GM12878 (cell line): ENCODE data around the gene RNF183. TPM values are rescaled to one million over a fixed set of nuclear protein-coding genes. Genes with fewer than 3 reads are reported as not detected.

Experiments
- FOXK2 ChIP-seq: fragments of 450-650 bp; IDR thresholded peaks from 2 replicates; pipeline ENCODE4 v1.6.1; 2017; ENCODE audit warnings: mild to moderate bottlenecking, moderate library complexity
- IRF4 ChIP-seq: IDR thresholded peaks from 2 replicates; pipeline ENCODE4 v1.6.1; 2011; ENCODE audit warnings: low read depth, low read length
- KLF5 ChIP-seq: fragments of 450-650 bp; IDR thresholded peaks from 2 replicates; pipeline ENCODE4 v1.6.1; 2014; ENCODE audit warnings: mild to moderate bottlenecking; ENCODE audit not compliant: partially characterized antibody
- MTA3 ChIP-seq: IDR thresholded peaks from 2 replicates; pipeline ENCODE4 v1.6.1; 2012; ENCODE audit warnings: low read length, inconsistent platforms, borderline replicate concordance
- NFYB ChIP-seq: IDR thresholded peaks from 2 replicates; pipeline ENCODE4 v1.6.1; 2011; ENCODE audit warnings: low read depth, mild to moderate bottlenecking, low read length, improper control_type of control experiment, moderate library complexity; ENCODE audit not compliant: insufficient read depth
- SRF ChIP-seq, 2 experiments: IDR thresholded peaks; 2 replicates each; pipeline ENCODE4 v1.6.1; 2011; ENCODE audit warnings: low read depth in 2 of 2, low read length in 2 of 2, mild to moderate bottlenecking in 1 of 2, moderate library complexity in 1 of 2
- polyA plus RNA-seq, 11 experiments: library from polyadenylated mRNA; depleted of rRNA in 4 of 11; unstranded in 6 of 11; stranded (reverse) in 5 of 11; fragments of >200 nt; fragmentation: Nextera tagmentation in 4 of 11; fragmentation: Illumina TruSeq in 1 of 11; extraction: Ambion mirVana in 4 of 11; extraction: Trizol in 1 of 11; gene quantifications; 1 replicate in 1 of 11; 2 replicates in 10 of 11; pipeline versions ENCODE4 v1.2.1 to v1.2.3, GENCODE V29; 2011 to 2016; ENCODE audit warnings: inconsistent platforms in 2 of 11, missing spikeins in 2 of 11, low read depth in 1 of 11
- total RNA-seq, 4 experiments: library from RNA; depleted of rRNA in 3 of 4; stranded (reverse); fragments of >200 nt in 3 of 4; fragmentation: Illumina TruSeq in 1 of 4; extraction: Trizol in 1 of 4; gene quantifications; 2 replicates each; pipeline versions ENCODE4 v1.2.1 to v1.2.3, GENCODE V29; 2013 to 2021
- TF ChIP-seq, protein P1 (sequence below): fragments of 450-650 bp; formaldehyde crosslinking; IDR thresholded peaks from 2 replicates; pipeline ENCODE4 v1.4.0; 2022; ENCODE audit warnings: mild to moderate bottlenecking, moderate library complexity
- TF ChIP-seq, protein P2 (sequence below): IDR thresholded peaks from 2 replicates; pipeline ENCODE4 v1.6.1; 2012; ENCODE audit warnings: low read length, inconsistent platforms
- TF ChIP-seq, protein P3 (sequence below): IDR thresholded peaks from 2 replicates; pipeline ENCODE4 v1.6.1; 2011; ENCODE audit warnings: mild to moderate bottlenecking, low read depth, low read length, moderate library complexity; ENCODE audit not compliant: insufficient replicate concordance

Gene RNF183
- total and polyA plus RNA-seq, 10 of the 15 experiments (the other 5 are each of a cell fraction or from before 2014, with no cell fraction given) = 0.03 to 0.26 (median 0.07) TPM; not detected in 6

DNA sequence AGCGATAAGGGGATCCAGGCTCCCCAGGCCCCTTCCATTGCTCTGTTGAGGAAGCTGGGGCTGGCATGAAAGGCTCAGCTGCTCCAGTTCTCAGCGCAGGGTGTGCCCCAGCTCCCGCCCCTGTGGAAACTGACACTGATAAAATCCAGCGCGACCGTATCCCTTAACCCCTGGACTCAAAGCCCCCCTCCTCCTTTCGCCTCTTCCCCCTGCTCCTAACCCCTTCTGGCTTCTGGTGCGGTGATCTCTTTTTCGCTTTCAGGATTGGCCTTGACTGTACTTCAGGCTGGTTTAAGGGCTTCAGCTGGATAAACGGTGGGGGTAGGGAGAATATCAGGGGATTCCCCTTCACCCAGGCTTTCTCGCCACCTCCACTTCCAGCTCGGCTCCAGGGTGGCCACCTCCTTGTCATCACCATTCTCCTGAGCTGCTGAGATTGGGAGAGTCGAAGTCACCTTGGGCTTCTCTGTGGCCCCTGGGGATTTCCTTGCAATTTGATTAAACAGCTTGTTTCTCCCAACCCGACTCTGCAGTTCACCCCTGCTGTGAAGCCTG, 47.0 kb upstream of the RNF183 start (continued):
- TF ChIP-seq, protein P1, sequence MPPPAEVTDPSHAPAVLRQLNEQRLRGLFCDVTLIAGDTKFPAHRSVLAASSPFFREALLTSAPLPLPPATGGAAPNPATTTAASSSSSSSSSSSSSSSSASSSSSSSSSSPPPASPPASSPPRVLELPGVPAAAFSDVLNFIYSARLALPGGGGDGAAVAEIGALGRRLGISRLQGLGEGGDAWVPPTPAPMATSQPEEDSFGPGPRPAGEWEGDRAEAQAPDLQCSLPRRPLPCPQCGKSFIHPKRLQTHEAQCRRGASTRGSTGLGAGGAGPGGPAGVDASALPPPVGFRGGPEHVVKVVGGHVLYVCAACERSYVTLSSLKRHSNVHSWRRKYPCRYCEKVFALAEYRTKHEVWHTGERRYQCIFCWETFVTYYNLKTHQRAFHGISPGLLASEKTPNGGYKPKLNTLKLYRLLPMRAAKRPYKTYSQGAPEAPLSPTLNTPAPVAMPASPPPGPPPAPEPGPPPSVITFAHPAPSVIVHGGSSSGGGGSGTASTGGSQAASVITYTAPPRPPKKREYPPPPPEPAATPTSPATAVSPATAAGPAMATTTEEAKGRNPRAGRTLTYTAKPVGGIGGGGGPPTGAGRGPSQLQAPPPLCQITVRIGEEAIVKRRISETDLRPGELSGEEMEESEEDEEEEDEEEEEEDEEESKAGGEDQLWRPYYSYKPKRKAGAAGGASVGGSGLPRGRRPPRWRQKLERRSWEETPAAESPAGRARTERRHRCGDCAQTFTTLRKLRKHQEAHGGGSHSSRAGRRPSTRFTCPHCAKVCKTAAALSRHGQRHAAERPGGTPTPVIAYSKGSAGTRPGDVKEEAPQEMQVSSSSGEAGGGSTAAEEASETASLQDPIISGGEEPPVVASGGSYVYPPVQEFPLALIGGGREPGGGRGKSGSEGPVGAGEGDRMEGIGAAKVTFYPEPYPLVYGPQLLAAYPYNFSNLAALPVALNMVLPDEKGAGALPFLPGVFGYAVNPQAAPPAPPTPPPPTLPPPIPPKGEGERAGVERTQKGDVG (CRISPR knock-in tag) = no peak
- TF ChIP-seq FOXK2 (no peak), KLF5 (no peak), NFYB (no peak), IRF4 (no peak), MTA3 (no peak), SRF (IDR thresholded peaks at IDR 0.05; ENCODE audit: low read depth in 2 of 2, low read length in 2 of 2) (no peak)
- TF ChIP-seq, protein P2, sequence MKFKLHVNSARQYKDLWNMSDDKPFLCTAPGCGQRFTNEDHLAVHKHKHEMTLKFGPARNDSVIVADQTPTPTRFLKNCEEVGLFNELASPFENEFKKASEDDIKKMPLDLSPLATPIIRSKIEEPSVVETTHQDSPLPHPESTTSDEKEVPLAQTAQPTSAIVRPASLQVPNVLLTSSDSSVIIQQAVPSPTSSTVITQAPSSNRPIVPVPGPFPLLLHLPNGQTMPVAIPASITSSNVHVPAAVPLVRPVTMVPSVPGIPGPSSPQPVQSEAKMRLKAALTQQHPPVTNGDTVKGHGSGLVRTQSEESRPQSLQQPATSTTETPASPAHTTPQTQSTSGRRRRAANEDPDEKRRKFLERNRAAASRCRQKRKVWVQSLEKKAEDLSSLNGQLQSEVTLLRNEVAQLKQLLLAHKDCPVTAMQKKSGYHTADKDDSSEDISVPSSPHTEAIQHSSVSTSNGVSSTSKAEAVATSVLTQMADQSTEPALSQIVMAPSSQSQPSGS = no peak
- TF ChIP-seq, protein P3, sequence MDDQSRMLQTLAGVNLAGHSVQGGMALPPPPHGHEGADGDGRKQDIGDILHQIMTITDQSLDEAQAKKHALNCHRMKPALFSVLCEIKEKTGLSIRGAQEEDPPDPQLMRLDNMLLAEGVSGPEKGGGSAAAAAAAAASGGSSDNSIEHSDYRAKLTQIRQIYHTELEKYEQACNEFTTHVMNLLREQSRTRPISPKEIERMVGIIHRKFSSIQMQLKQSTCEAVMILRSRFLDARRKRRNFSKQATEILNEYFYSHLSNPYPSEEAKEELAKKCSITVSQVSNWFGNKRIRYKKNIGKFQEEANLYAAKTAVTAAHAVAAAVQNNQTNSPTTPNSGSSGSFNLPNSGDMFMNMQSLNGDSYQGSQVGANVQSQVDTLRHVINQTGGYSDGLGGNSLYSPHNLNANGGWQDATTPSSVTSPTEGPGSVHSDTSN = no peak
